GM10266 (cell line): ENCODE measurements around the gene KIF6.

ENCODE experiments used
- DNase-seq: peaks from one replicate; pipeline ENCODE4 v3.0.0; 2012; ENCODE audit errors: extremely low spot score
- TF ChIP-seq, protein P1 (sequence below): IDR thresholded peaks from 2 replicates; pipeline ENCODE4 v1.5.1; 2012; ENCODE audit warnings: mild to moderate bottlenecking, low read depth; ENCODE audit not compliant: control insufficient read depth, insufficient read depth; ENCODE audit errors: missing control alignments

The KIF6 gene

DNA sequence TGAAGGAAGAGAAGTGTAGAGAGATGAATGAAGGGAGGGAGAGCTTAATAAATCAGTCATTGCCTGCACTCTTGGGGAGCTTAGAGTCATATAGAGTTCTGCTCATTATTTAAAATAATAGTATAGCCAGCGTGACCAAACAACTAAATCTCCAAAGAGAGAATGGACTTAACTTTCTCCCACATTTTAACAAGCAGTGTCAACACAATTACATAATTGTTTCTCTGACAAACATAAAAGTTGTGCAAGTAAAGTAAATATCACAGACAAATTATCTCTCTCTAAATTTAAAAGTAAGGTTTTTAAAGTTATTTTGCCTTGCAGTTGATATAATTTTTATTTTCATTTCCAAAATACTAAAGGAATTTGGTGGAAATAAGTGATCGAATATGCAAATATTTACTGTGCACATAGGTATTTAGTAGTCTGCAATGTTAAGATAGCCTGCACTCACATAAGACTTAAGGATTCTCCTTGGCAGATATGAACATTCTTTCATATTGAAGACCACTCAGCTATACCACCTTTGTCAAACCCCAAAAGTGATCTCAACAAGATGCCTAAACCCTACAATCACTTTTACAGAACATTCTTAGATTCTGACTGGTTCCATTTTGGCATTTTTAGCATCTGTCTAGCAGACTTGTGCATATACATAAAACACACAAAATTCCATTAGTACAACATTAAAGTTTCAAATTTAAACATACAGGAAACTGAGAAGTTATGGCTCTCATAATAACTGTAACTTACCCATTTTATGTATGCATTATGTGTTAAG is 67.7 kb downstream of the KIF6 start:
- no peak for DNase-seq
- TF ChIP-seq, protein P1, sequence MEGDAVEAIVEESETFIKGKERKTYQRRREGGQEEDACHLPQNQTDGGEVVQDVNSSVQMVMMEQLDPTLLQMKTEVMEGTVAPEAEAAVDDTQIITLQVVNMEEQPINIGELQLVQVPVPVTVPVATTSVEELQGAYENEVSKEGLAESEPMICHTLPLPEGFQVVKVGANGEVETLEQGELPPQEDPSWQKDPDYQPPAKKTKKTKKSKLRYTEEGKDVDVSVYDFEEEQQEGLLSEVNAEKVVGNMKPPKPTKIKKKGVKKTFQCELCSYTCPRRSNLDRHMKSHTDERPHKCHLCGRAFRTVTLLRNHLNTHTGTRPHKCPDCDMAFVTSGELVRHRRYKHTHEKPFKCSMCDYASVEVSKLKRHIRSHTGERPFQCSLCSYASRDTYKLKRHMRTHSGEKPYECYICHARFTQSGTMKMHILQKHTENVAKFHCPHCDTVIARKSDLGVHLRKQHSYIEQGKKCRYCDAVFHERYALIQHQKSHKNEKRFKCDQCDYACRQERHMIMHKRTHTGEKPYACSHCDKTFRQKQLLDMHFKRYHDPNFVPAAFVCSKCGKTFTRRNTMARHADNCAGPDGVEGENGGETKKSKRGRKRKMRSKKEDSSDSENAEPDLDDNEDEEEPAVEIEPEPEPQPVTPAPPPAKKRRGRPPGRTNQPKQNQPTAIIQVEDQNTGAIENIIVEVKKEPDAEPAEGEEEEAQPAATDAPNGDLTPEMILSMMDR, result no peak

DNA sequence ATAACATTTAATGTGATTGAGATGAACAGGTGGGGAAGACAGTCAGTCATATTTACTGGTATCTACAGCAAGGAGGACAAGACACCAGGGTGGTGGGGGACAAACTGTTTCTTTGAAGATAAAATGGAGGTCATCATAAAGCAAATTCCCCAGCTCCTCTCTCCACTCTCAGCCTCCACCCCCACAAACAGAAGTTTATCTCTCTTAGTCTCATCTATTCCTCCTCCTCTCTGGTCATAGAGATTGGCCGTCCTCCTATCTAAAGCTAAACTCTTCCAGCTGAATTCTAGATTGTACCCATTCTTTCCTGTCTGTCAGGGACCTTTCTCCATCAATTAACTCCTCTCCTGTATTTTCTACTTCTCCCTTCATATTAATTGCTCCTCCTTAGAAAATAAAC is 71.1 kb downstream of the KIF6 start:
- DNase-seq, result no peak
- TF ChIP-seq, protein P1, result no peak

DNA sequence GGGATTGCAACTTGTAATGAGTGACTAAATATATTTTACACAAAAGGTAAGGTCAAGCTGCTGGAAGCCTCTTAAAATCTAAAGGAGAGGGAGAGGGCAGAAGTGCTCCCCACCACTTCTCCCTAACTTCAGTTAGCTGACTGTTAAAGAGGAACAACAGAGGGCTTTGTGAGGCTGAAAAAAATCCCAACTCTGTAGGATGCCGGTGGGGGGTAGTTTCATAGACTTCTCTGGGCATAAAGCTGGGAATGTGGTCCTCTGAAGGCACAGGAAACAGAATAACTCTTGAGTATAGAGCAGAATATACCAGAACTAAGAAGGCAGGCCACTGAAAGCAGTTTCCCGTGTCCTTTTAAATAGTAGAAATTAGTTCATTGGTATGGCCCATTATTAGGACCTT is 71.6 kb downstream of the KIF6 start:
- TF ChIP-seq, protein P1, result no peak
- no peak for DNase-seq

DNA sequence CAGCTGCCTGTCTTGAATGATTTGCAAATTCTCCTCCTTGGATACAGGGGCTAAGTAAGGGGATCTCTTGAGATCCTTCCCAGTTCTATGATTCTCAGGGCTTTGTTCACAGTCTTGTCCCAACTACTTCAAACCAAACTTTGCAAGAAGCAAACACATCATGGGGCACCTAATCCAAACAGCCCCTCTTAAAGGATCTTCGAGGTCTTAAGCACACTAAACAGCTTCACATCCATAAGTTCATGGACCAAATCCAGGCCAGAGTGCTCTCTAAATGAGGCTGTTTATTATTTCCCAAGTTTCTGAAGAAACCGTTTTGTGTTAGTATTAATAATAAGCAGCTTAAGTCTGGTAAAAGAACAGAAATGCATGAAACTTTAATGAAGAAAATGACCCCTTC is 75.2 kb downstream of the KIF6 start:
- no peak for DNase-seq
- TF ChIP-seq, protein P1, result no peak

DNA sequence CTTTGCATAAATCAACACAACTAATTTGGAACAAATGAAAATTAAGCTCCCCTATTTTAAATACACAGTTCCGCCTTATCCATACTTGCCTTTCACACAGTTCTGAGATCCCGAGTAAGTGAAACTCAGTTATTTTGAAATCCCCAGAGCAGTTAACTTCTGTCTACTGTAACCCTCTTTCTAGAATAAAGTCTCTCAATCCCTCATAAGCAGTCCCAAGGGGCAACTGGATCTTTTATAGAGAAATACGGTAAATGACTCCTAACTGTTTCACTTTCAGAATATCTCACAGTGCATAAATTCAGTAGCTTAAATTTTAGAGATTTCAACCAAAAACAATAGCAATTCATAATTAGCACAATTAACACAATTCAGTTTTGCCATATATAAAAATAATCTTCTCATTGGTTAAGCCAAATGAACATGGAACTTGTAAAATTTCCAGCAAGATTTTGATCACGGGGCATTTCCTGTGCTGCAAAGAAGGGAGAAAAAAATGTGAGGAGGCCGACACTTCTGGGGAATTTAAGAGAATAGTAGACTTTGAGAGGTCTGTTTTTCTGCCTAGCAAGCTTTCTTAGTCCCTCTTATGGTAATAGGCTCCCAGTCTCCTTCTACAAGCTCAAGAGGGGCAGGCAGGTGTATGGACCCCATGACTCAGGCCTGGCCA is 78.3 kb downstream of the KIF6 start:
- no peak for DNase-seq
- TF ChIP-seq, protein P1, result no peak

DNA sequence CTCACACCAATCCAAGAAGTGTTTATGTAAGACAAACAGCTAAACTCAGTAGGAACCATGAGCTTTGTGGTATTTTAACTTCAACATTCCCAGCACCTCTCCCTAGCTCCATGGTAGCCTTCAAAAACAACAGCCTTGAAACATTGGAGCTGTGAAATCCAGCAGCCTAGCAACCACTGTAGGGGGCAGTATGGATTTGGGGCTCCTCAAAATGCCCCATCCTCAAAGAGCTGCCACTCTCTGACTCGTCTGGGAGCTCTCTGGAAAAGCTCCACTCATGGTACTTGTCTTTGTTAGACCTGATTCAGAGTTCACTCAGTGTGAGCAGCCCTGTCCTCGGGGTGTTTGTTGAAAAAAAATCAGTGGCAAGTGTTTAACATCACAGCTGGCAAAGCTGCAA is 82.9 kb downstream of the KIF6 start:
- TF ChIP-seq, protein P1, result peak; percentile 20
- no peak for DNase-seq
